Renal cortex interstitium (tissue), 11 donors: ENCODE data around the gene IZUMO2. TPM values are rescaled to one million over a fixed set of nuclear protein-coding genes. Genes with fewer than 3 reads are reported as not detected.

Experiments used
- DNase-seq, 11 donors: peaks; one replicate each; pipeline ENCODE4 v3.0.0-alpha.2; 2013; ENCODE audit warnings: low read depth in 9 of 11, low spot score in 4 of 11; ENCODE audit errors: extremely low read depth in 1 of 11
- polyA plus RNA-seq, 3 donors: library from polyadenylated mRNA; unstranded; fragments of 120-200 nt; gene quantifications; one replicate each; pipeline ENCODE4 v1.2.1, GENCODE V29; 2013; ENCODE audit not compliant: insufficient read length in 3 of 3

The IZUMO2 gene
- polyA plus RNA-seq, 3 donors = 0.22 to 0.53 TPM; not detected in 1

GRCh38 chr19:50191216-50191615 is 28.1 kb upstream of the IZUMO2 start:
- DNase-seq = peak in 4 of 11 donors; percentile 48 to 73 (median 61)

GRCh38 chr19:50190439-50190891 is 27.4 kb upstream of the IZUMO2 start:
- DNase-seq = no peak

GRCh38 chr19:50189331-50189730 is 26.2 kb upstream of the IZUMO2 start:
- no peak for DNase-seq

GRCh38 chr19:50187937-50188336 is 24.9 kb upstream of the IZUMO2 start:
- DNase-seq = no peak

GRCh38 chr19:50184196-50184595 is 21.1 kb upstream of the IZUMO2 start:
- DNase-seq = no peak

- DNase-seq = no peak
Measured at GRCh38 chr19:50181121-50181520, 18.0 kb upstream of the IZUMO2 start.

- no peak for DNase-seq
Measured at GRCh38 chr19:50178859-50179537, 15.9 kb upstream of the IZUMO2 start.

GRCh38 chr19:50178320-50178719 is 15.2 kb upstream of the IZUMO2 start:
- no peak for DNase-seq

- no peak for DNase-seq
Measured at GRCh38 chr19:50176775-50177174, 13.7 kb upstream of the IZUMO2 start.

- no peak for DNase-seq
Measured at GRCh38 chr19:50175924-50176323, 12.8 kb upstream of the IZUMO2 start.

GRCh38 chr19:50174100-50174793 is 11.2 kb upstream of the IZUMO2 start:
- no peak for DNase-seq

GRCh38 chr19:50173127-50173526 is 10.0 kb upstream of the IZUMO2 start:
- DNase-seq = no peak

- no peak for DNase-seq
Measured at GRCh38 chr19:50172726-50173125, 9.6 kb upstream of the IZUMO2 start.

- DNase-seq = no peak
Measured at GRCh38 chr19:50171752-50172151, 8.7 kb upstream of the IZUMO2 start.

GRCh38 chr19:50167314-50167721 is 4.2 kb upstream of the IZUMO2 start:
- DNase-seq = peak in 10 of 11 donors; percentile 39 to 84 (median 66)

GRCh38 chr19:50159078-50159477 is 4.0 kb downstream of the IZUMO2 start:
- DNase-seq = no peak

GRCh38 chr19:50158577-50158976 is 4.5 kb downstream of the IZUMO2 start:
- no peak for DNase-seq

- DNase-seq = no peak
Measured at GRCh38 chr19:50155520-50156109, 7.5 kb downstream of the IZUMO2 start.

GRCh38 chr19:50154529-50154928 is 8.6 kb downstream of the IZUMO2 start:
- no peak for DNase-seq

- no peak for DNase-seq
Measured at GRCh38 chr19:50152578-50152977, 10.5 kb downstream of the IZUMO2 start.
